CD4-positive, alpha-beta T cell treated with Interferon alpha-2 for 1 hour (primary cell): ENCODE results near the gene ATP2A3.
A peak's percentile ranks its signal among the peaks of the same experiment; 100 is the strongest.

Experiments used
- DNase-seq, 2 donors: peaks; one replicate each; pipeline ENCODE4 v3.0.0-alpha.2; 2020 to 2022

Gene ATP2A3

GRCh38 chr17:3888343-3889171 is 75.7 kb downstream of the ATP2A3 start:
- DNase-seq = no peak

- DNase-seq = no peak
Observed at GRCh38 chr17:3887804-3888203, 76.4 kb downstream of the ATP2A3 start.

GRCh38 chr17:3887394-3887793 is 76.8 kb downstream of the ATP2A3 start:
- DNase-seq = no peak

- peak; percentile 28 to 37 for DNase-seq
Observed at GRCh38 chr17:3886776-3887175, 77.5 kb downstream of the ATP2A3 start.

GRCh38 chr17:3885970-3886369 is 78.3 kb downstream of the ATP2A3 start:
- DNase-seq = no peak

GRCh38 chr17:3885271-3885670 is 79.0 kb downstream of the ATP2A3 start:
- DNase-seq = no peak

GRCh38 chr17:3884188-3884587 is 80.0 kb downstream of the ATP2A3 start:
- no peak for DNase-seq

GRCh38 chr17:3882276-3882675 is 82.0 kb downstream of the ATP2A3 start:
- no peak for DNase-seq

GRCh38 chr17:3880983-3881382 is 83.3 kb downstream of the ATP2A3 start:
- no peak for DNase-seq

- DNase-seq = no peak
Observed at GRCh38 chr17:3879591-3880417, 84.4 kb downstream of the ATP2A3 start.

- DNase-seq = no peak
Observed at GRCh38 chr17:3879186-3879585, 85.1 kb downstream of the ATP2A3 start.

- no peak for DNase-seq
Observed at GRCh38 chr17:3877220-3877619, 87.0 kb downstream of the ATP2A3 start.

- DNase-seq = no peak
Observed at GRCh38 chr17:3875317-3875716, 88.9 kb downstream of the ATP2A3 start.
